Measurements from ENCODE around the gene POU2F3.

Gene POU2F3

GRCh38 chr11:120343429-120343828 is 103.5 kb downstream of the POU2F3 start:
- no peak overlapping the region for H3K4me3 ChIP-seq (ENCODE audit: low read depth, low read length)
- TF ChIP-seq, protein P1, sequence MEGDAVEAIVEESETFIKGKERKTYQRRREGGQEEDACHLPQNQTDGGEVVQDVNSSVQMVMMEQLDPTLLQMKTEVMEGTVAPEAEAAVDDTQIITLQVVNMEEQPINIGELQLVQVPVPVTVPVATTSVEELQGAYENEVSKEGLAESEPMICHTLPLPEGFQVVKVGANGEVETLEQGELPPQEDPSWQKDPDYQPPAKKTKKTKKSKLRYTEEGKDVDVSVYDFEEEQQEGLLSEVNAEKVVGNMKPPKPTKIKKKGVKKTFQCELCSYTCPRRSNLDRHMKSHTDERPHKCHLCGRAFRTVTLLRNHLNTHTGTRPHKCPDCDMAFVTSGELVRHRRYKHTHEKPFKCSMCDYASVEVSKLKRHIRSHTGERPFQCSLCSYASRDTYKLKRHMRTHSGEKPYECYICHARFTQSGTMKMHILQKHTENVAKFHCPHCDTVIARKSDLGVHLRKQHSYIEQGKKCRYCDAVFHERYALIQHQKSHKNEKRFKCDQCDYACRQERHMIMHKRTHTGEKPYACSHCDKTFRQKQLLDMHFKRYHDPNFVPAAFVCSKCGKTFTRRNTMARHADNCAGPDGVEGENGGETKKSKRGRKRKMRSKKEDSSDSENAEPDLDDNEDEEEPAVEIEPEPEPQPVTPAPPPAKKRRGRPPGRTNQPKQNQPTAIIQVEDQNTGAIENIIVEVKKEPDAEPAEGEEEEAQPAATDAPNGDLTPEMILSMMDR (IDR thresholded peaks at IDR 0.05; ENCODE audit: borderline replicate concordance, insufficient read depth, low read depth, low read length) = no peak

DNA sequence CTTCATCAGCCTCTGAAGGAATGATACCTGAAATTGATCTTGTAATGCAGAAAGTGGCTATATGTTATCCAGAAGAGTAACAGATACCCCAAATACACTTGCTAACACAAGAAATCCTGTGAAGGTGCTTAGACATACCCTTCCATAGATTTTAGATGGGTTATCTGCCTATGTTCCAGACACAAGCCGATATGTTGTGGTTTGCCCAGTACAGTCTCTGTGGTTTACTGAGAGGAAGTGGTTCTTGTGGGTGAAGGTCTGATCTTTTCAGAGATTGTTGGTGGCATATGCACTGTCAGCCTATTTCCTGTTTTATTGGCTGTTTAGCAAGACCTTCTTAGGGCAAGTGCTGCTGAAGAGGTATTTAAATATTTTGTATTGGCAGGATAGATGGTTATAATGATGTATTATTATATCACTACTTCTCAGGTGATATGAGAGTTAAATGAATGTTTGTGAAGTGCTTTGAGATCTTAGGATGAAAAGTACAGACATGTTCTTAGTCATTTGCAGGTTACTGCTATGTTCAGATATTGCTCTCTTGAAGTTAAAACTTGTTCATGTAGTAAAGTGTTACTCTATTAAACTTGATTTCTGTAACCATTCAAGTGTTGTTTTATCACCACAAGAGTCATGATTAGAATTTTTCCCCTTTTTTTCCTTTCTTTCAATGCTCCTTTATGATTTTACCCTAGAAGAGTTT is 104.5 kb downstream of the POU2F3 start:
- TF ChIP-seq, protein P1 (IDR thresholded peaks at IDR 0.05; ENCODE audit: borderline replicate concordance, insufficient read depth, low read depth, low read length) = no peak

GRCh38 chr11:120346233-120346632 is 106.3 kb downstream of the POU2F3 start:
- no peak overlapping the region for H3K4me3 ChIP-seq (ENCODE audit: low read depth, low read length)
- TF ChIP-seq, protein P1 (IDR thresholded peaks at IDR 0.05; ENCODE audit: borderline replicate concordance, insufficient read depth, low read depth, low read length) = no peak

More for the DNA sequence above, 104.5 kb downstream of the POU2F3 start:
- peak overlapping the region; percentile 6 for H3K4me3 ChIP-seq (ENCODE audit: low read depth, low read length)

DNA sequence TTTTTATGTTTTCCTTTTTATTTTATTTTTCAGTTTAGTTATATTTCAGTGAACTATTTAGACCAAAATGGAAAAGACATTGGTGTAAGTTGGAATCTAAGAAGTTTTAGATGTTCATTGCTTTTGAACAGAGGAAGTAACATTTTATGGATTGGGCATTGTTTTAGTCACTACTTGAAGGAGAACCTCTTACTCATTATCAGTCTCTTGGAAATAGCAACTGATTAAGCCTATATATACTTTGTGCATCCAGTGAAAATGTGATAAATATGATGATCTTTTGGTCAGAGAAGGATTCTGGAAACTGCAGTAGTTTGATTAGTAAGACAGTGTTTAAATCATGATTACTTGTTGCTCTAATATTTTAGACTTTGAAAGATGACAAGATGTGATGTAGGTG is 110.7 kb downstream of the POU2F3 start:
- no peak overlapping the region for H3K4me3 ChIP-seq (ENCODE audit: low read depth, low read length)
- TF ChIP-seq, protein P1 (IDR thresholded peaks at IDR 0.05; ENCODE audit: borderline replicate concordance, insufficient read depth, low read depth, low read length) = no peak

GRCh38 chr11:120352405-120352804 is 112.5 kb downstream of the POU2F3 start:
- TF ChIP-seq, protein P1 (IDR thresholded peaks at IDR 0.05; ENCODE audit: borderline replicate concordance, insufficient read depth, low read depth, low read length) = no peak
- H3K4me3 ChIP-seq (ENCODE audit: low read depth, low read length) = no peak overlapping the region

- no peak overlapping the region for H3K4me3 ChIP-seq (ENCODE audit: low read depth, low read length)
- TF ChIP-seq, protein P1 (IDR thresholded peaks at IDR 0.05; ENCODE audit: borderline replicate concordance, insufficient read depth, low read depth, low read length) = no peak
Observed at GRCh38 chr11:120354068-120354467, 114.1 kb downstream of the POU2F3 start.

GRCh38 chr11:120354779-120355178 is 114.8 kb downstream of the POU2F3 start:
- TF ChIP-seq, protein P1 (IDR thresholded peaks at IDR 0.05; ENCODE audit: borderline replicate concordance, insufficient read depth, low read depth, low read length) = no peak
- no peak overlapping the region for H3K4me3 ChIP-seq (ENCODE audit: low read depth, low read length)

All from GM12875 (cell line).